Pancreas (tissue), 10 donors: ENCODE measurements around the gene IL20. TPM values are rescaled to one million over a fixed set of nuclear protein-coding genes. Genes with fewer than 3 reads are reported as not detected.

Source experiments
- ATAC-seq, 4 donors: fragments of 200-7000 bp; cut with Tn5 transposase; one replicate each; pipeline versions ENCODE4 v1.8.0 to v1.9.1; 2020; ENCODE audit warnings: mild to moderate bottlenecking in 4 of 4, moderate library complexity in 4 of 4
- DNase-seq, 6 donors: peaks; one replicate each; pipeline ENCODE4 v3.0.0-alpha.2; 2020
- FAIRE-seq: peaks from 2 replicates; lab custom pipeline; 2012; peaks lifted over from hg19 to GRCh38; lab: Jason Lieb, UNC
- H3K27ac ChIP-seq, 4 donors: fragments of 200-600 bp; sonication (generic); 1 replicate in 3 of 4; 2 replicates in 1 of 4; pipeline versions ENCODE4 v1.5.0 to v1.8.0; 2020
- H3K27me3 ChIP-seq, 4 donors: fragments of 200-600 bp; one replicate each; pipeline ENCODE4 v1.8.0; 2021
- H3K36me3 ChIP-seq, 3 donors: fragments of 200-600 bp; sonication (generic) in 1 of 3; one replicate each; pipeline versions ENCODE4 v1.5.0 to v1.8.0; 2020 to 2021
- H3K4me1 ChIP-seq, 3 donors: fragments of 200-600 bp; one replicate each; pipeline ENCODE4 v1.8.0; 2021
- H3K4me3 ChIP-seq, 4 donors: fragments of 200-600 bp; sonication (generic) in 2 of 4; one replicate each; pipeline versions ENCODE4 v1.5.0 to v1.8.0; 2020 to 2021
- H3K9me3 ChIP-seq, 4 donors: fragments of 200-600 bp; one replicate each; pipeline ENCODE4 v1.8.0; 2021
- CTCF ChIP-seq, 4 donors: fragments of 200-600 bp; sonication (generic) in 3 of 4; IDR thresholded peaks; one replicate each; pipeline versions ENCODE4 v1.5.0 to v1.8.0; 2021; ENCODE audit warnings: antibody characterized with exemption in 4 of 4
- whole genome bisulfite sequencing, 2 donors: extraction: QIAGEN DNeasy Blood & Tissue Kit; methylation state at CpG; one replicate each; pipeline ENCODE4 v1.1.7; 2013; 5-methylcytosine and 5-hydroxymethylcytosine counted together
- intact Hi-C, 3 donors: fragments of 100-400 bp; cut with DNase I; formaldehyde crosslinking; loops; one replicate each; pipeline versions ENCODE4 v1.11.1 to v1.14.2; 2022
- polyA plus RNA-seq, 2 donors: library from polyadenylated mRNA; stranded (reverse); fragments of 200-250 nt; gene quantifications; one replicate each; pipeline ENCODE4 v1.2.3, GENCODE V29; 2013
- total RNA-seq, 6 donors: library from RNA; stranded (reverse); fragmentation: NEBNext Ultra II Directional in 4 of 6; extraction: Animal tissue kit (Norgen Biotek cat#: 25700) in 4 of 6; gene quantifications; one replicate each; pipeline versions ENCODE4 v1.2.1 to v1.2.4, GENCODE V29; 2021 to 2023
- donor health status: healthy with polysubstance abuse.
- donor health status: DM: no; HTN: no; CAD: no; lungs with moderate emphysema.
- donor health status: DM: no; HTN: no; CAD: no.
- donor health status: control.
- donor health status: control.
- donor health status: Bipolar disorder and iron deficiency.
- donor health status: DM: yes; HTN: yes; CAD: no.
- donor health status: DM: no; HTN: no; CAD: no.
- donor health status: DM: no; HTN: no; CAD: no.
- donor health status: DM: yes; HTN: yes; CAD: no.

IL20 gene
- total and polyA plus RNA-seq, 8 donors = not detected

GRCh38 chr1:206909883-206910318, 44.5 kb downstream of the IL20 start:
- H3K36me3 ChIP-seq = no peaks in the 10 kb centered on the region
- peak overlapping the region; percentile 59 to 93 (median 74) for H3K27ac ChIP-seq
- peak overlapping the region; percentile 23 to 49 (median 38) for H3K4me3 ChIP-seq
- no peak for FAIRE-seq
- no peaks in the 10 kb centered on the region for H3K9me3 ChIP-seq
- peaks cover 0 to 27% (median 7%) of the 10 kb centered on the region in 3 donors for H3K4me1 ChIP-seq
- intact Hi-C loops = loop anchor here in 2 of 3 donors (5.0 to 10.0 kb wide), 3 partner anchors 173 to 425 kb away; no protein-coding TSS in a partner anchor
- DNase-seq = peak in 1 of 6 donors; percentile 77
- WGBS, 2 donors = 31 to 37% methylated on average over 13 to 14 of the region's 14 CpGs
- no peaks in the 10 kb centered on the region for H3K27me3 ChIP-seq
- peak in 3 of 4 donors; percentile 3 to 13 (median 4) for ATAC-seq
- no peak for TF ChIP-seq CTCF (IDR thresholded peaks at IDR 0.05)

- Histone ChIP-seq H3K27ac (no peak overlapping the region), H3K36me3 (no peaks in the 10 kb centered on the region), H3K4me1 (peaks cover 0 to 27% (median 7%) of the 10 kb centered on the region in 3 donors), H3K9me3 (no peaks in the 10 kb centered on the region), H3K27me3 (no peaks in the 10 kb centered on the region), H3K4me3 (no peak overlapping the region)
- ATAC-seq (peak; percentile 29 to 67 (median 46)), DNase-seq (peak in 2 of 6 donors; percentile 26 to 43), FAIRE-seq (peak; percentile 69)
- intact Hi-C loops = loop anchor here in 2 of 3 donors (5.0 to 10.0 kb wide), 3 partner anchors 174 to 426 kb away; no protein-coding TSS in a partner anchor
- WGBS, 2 donors = 0% methylated on average over 1 of the region's 1 CpG
- peak; percentile 87 to 93 (median 88) for TF ChIP-seq CTCF (IDR thresholded peaks at IDR 0.05)
Measured at GRCh38 chr1:206911064-206911663, 45.7 kb downstream of the IL20 start.

- Histone ChIP-seq H3K9me3 (no peaks in the 10 kb centered on the region), H3K27me3 (no peaks in the 10 kb centered on the region), H3K4me1 (peaks cover 0 to 27% (median 7%) of the 10 kb centered on the region in 3 donors), H3K4me3 (no peak overlapping the region), H3K36me3 (no peaks in the 10 kb centered on the region), H3K27ac (no peak overlapping the region)
- DNase-seq = peak in 5 of 6 donors; percentile 54 to 82 (median 66)
- 16 to 22% methylated on average over 7 of the region's 7 CpGs for WGBS, 2 donors
- intact Hi-C loops = loop anchor here in 2 of 3 donors (5.0 to 10.0 kb wide), 3 partner anchors 175 to 428 kb away; no protein-coding TSS in a partner anchor
- TF ChIP-seq CTCF (IDR thresholded peaks at IDR 0.05) = peak; percentile 70 to 82 (median 81)
- no peak for FAIRE-seq
- ATAC-seq = peak; percentile 42 to 62 (median 51)
Measured at GRCh38 chr1:206912445-206913095, 47.1 kb downstream of the IL20 start.

- H3K4me3 ChIP-seq = no peak overlapping the region
- ATAC-seq = no peak
- H3K9me3 ChIP-seq = no peaks in the 10 kb centered on the region
- no peaks in the 10 kb centered on the region for H3K27me3 ChIP-seq
- 70 to 73% methylated on average over 12 of the region's 12 CpGs for WGBS, 2 donors
- intact Hi-C loops = loop anchor here in 2 of 3 donors (5.0 to 10.0 kb wide), 3 partner anchors 177 to 429 kb away; no protein-coding TSS in a partner anchor
- no peak for DNase-seq
- peaks cover 0 to 18% (median 0%) of the 10 kb centered on the region in 3 donors for H3K4me1 ChIP-seq
- H3K27ac ChIP-seq = no peak overlapping the region
- TF ChIP-seq CTCF (IDR thresholded peaks at IDR 0.05) = no peak
- no peak for FAIRE-seq
- no peaks in the 10 kb centered on the region for H3K36me3 ChIP-seq
Measured at GRCh38 chr1:206913766-206914537, 48.5 kb downstream of the IL20 start.
